HepG2 (cell line): ENCODE results near the gene RAB5B. TPM values are rescaled to one million over a fixed set of nuclear protein-coding genes. Genes with fewer than 3 reads are reported as not detected.

Experiments
- ATF3 ChIP-seq: sonication (generic); formaldehyde crosslinking; IDR thresholded peaks from 2 replicates; pipeline ENCODE4 v1.4.0; 2020; ENCODE audit warnings: missing genetic modification reagents
- BCL6 ChIP-seq: IDR thresholded peaks from 2 replicates; pipeline ENCODE4 v1.6.1; 2016; ENCODE audit warnings: missing genetic modification reagents, missing compliant biosample characterization
- GLMP ChIP-seq: sonication (generic); formaldehyde crosslinking; IDR thresholded peaks from 2 replicates; pipeline ENCODE4 v1.9.0; 2021; ENCODE audit warnings: missing genetic modification reagents, mild to moderate bottlenecking, borderline replicate concordance
- GTF3A ChIP-seq: sonication (generic); formaldehyde crosslinking; conservative IDR thresholded peaks from 2 replicates; pipeline ENCODE4 v1.4.0; 2020; ENCODE audit warnings: mild to moderate bottlenecking, missing genetic modification reagents
- MTERF4 ChIP-seq: sonication (generic); formaldehyde crosslinking; IDR thresholded peaks from 2 replicates; pipeline ENCODE4 v1.8.0; 2023; ENCODE audit warnings: mild to moderate bottlenecking, missing genetic modification reagents
- PAXIP1 ChIP-seq: sonication (generic); formaldehyde crosslinking; conservative IDR thresholded peaks from 2 replicates; pipeline ENCODE4 v1.4.0; 2020; ENCODE audit warnings: mild to moderate bottlenecking, missing genetic modification reagents, moderate library complexity
- TERF1 ChIP-seq: sonication (generic); formaldehyde crosslinking; IDR thresholded peaks from 2 replicates; pipeline ENCODE4 v1.8.0; 2022; ENCODE audit warnings: mild to moderate bottlenecking, missing genetic modification reagents, moderate library complexity
- ZFP36L1 ChIP-seq: sonication (generic); formaldehyde crosslinking; IDR thresholded peaks from 2 replicates; pipeline ENCODE4 v1.8.0; 2022; ENCODE audit warnings: mild to moderate bottlenecking, missing genetic modification reagents, moderate library complexity
- ZFP36L2 ChIP-seq: sonication (generic); formaldehyde crosslinking; IDR thresholded peaks from 2 replicates; pipeline ENCODE4 v1.4.0; 2020; ENCODE audit warnings: missing genetic modification reagents
- ZNF253 ChIP-seq: sonication (generic); formaldehyde crosslinking; IDR thresholded peaks from 2 replicates; pipeline ENCODE4 v1.8.0; 2022; ENCODE audit warnings: mild to moderate bottlenecking, missing genetic modification reagents, borderline replicate concordance
- ZNF496 ChIP-seq: sonication (generic); formaldehyde crosslinking; IDR thresholded peaks from 2 replicates; pipeline ENCODE4 v1.8.1; 2023; ENCODE audit warnings: mild to moderate bottlenecking, moderate library complexity, missing genetic modification reagents; ENCODE audit not compliant: insufficient replicate concordance
- ZNF512 ChIP-seq: sonication (generic); formaldehyde crosslinking; IDR thresholded peaks from 2 replicates; pipeline ENCODE4 v1.4.0; 2020; ENCODE audit warnings: mild to moderate bottlenecking, missing genetic modification reagents
- ZNF615 ChIP-seq: sonication (generic); formaldehyde crosslinking; IDR thresholded peaks from 2 replicates; pipeline ENCODE4 v1.5.0; 2020; ENCODE audit warnings: mild to moderate bottlenecking, missing genetic modification reagents, borderline replicate concordance
- ZNF709 ChIP-seq: sonication (generic); formaldehyde crosslinking; IDR thresholded peaks from 2 replicates; pipeline ENCODE4 v1.5.0; 2020; ENCODE audit warnings: mild to moderate bottlenecking, missing genetic modification reagents
- ZNF816 ChIP-seq: sonication (generic); formaldehyde crosslinking; IDR thresholded peaks from 2 replicates; pipeline ENCODE4 v1.8.0; 2022; ENCODE audit warnings: missing genetic modification reagents, mild to moderate bottlenecking, borderline replicate concordance
- polyA plus RNA-seq, 8 experiments: library from polyadenylated mRNA; depleted of rRNA in 3 of 8; stranded (reverse) in 7 of 8; unstranded in 1 of 8; fragments of >200 nt; fragmentation: Illumina TruSeq in 4 of 8; extraction: Trizol in 4 of 8; gene quantifications; 2 replicates each; pipeline versions ENCODE4 v1.2.1 to v1.2.3, GENCODE V29; 2011 to 2016; ENCODE audit warnings: low read depth in 4 of 8, missing spikeins in 1 of 8, mixed read lengths in 1 of 8; ENCODE audit not compliant: insufficient read depth in 1 of 8
- total RNA-seq, 5 experiments: library from RNA; depleted of rRNA; stranded (reverse); fragments of >200 nt; fragmentation: Illumina TruSeq; extraction: Trizol; gene quantifications; 2 replicates each; pipeline ENCODE4 v1.2.3, GENCODE V29; 2016; ENCODE audit warnings: low read depth in 1 of 5

Gene RAB5B
- total and polyA plus RNA-seq, 2 of the 13 experiments (the other 11 are each of a cell fraction or from before 2014, with no cell fraction given): 26.0 to 68.3 TPM

GRCh38 chr12:56010111-56010570 is 36.3 kb downstream of the RAB5B start (continued):
- TF ChIP-seq ZNF496 (CRISPR knock-in tag): no peak
- TF ChIP-seq GLMP (CRISPR knock-in tag): no peak
- TF ChIP-seq ATF3 (CRISPR knock-in tag): peak; percentile 74; the same call in 1 of the 2 replicates
- TF ChIP-seq ZFP36L2 (CRISPR knock-in tag): no peak
- TF ChIP-seq ZNF253 (CRISPR knock-in tag): no peak
- no peak for TF ChIP-seq ZNF816 (CRISPR knock-in tag)
- peak; percentile 89 for TF ChIP-seq BCL6 (CRISPR knock-in tag)
- no peak for TF ChIP-seq MTERF4 (CRISPR knock-in tag)
- no peak for TF ChIP-seq ZNF512 (CRISPR knock-in tag)
- peak; percentile 86 for TF ChIP-seq PAXIP1
- no peak for TF ChIP-seq ZFP36L1 (CRISPR knock-in tag)
- TF ChIP-seq TERF1 (CRISPR knock-in tag): no peak
- no peak for TF ChIP-seq ZNF615 (CRISPR knock-in tag)
- TF ChIP-seq GTF3A (CRISPR knock-in tag): no peak
- no peak for TF ChIP-seq ZNF709 (CRISPR knock-in tag)
